Epithelial cell of esophagus (primary cell): ENCODE measurements around the gene PYM1.

Experiments
- DNase-seq: peaks from one replicate; pipeline ENCODE4 v3.0.0; 2010; ENCODE audit warnings: low read depth
- H3K4me3 ChIP-seq: 2 replicates; pipeline ENCODE4 v1.5.1; 2011; ENCODE audit warnings: mild to moderate bottlenecking, low read length, control low read depth
- CTCF ChIP-seq: IDR thresholded peaks from 2 replicates; pipeline ENCODE4 v1.5.1; 2011; ENCODE audit warnings: low read depth, mild to moderate bottlenecking, low read length, control low read depth, inconsistent platforms; ENCODE audit not compliant: insufficient read depth; ENCODE audit errors: missing control alignments

PYM1 gene

GRCh38 chr12:55940065-55940732, 12.5 kb upstream of the PYM1 start:
- TF ChIP-seq CTCF, result peak; percentile 92
- DNase-seq, result peak; percentile 91
- H3K4me3 ChIP-seq, result no peak overlapping the region

- TF ChIP-seq CTCF, result no peak
- DNase-seq, result peak; percentile 67
- no peak overlapping the region for H3K4me3 ChIP-seq
These were observed 11.3 kb upstream of the PYM1 start for GRCh38 chr12:55938826-55939501.

GRCh38 chr12:55937981-55938380, 10.3 kb upstream of the PYM1 start:
- H3K4me3 ChIP-seq, result no peak overlapping the region
- peak; percentile 91 for DNase-seq
- TF ChIP-seq CTCF, result no peak

GRCh38 chr12:55935738-55936151, 8.1 kb upstream of the PYM1 start:
- TF ChIP-seq CTCF, result no peak
- DNase-seq, result no peak
- H3K4me3 ChIP-seq, result no peak overlapping the region

GRCh38 chr12:55934773-55935172, 7.1 kb upstream of the PYM1 start:
- TF ChIP-seq CTCF, result no peak
- H3K4me3 ChIP-seq, result no peak overlapping the region
- no peak for DNase-seq

GRCh38 chr12:55933799-55934742, 6.4 kb upstream of the PYM1 start:
- DNase-seq, result no peak
- peak overlapping the region; percentile 92 for H3K4me3 ChIP-seq
- TF ChIP-seq CTCF, result no peak
